ENCODE data around the gene ZFYVE28.

Gene ZFYVE28

DNA sequence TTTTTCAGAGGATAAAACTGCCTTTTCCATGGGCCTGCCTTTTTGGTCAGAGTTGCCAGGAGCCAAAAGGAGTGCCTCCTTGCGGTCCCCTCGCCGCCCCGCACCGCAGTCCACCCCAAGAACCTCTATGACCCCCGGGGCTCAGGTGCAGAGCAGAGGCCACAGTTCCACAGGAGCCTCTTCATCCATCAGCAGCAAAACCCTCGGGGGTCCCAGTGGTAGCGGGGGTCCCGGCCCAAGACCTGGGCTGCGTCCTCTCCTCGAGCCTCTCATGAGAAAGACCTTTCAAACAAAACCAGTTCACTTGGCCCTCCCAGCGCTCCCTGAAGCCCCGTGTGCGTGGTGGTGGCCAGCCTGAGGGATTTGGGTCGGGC is 16.8 kb downstream of the ZFYVE28 start:
- POLR2A ChIA-PET: interaction anchor here (2.1 kb wide), 1 partner anchor 11 kb away, joined by 7 read pairs; no protein-coding TSS in a partner anchor
- CTCF ChIA-PET: interaction anchor here (1.2 to 6.9 kb wide), 4 partner anchors 11 to 34 kb away, joined by 4 to 49 read pairs (median 16); no protein-coding TSS in a partner anchor
- 50% methylated on average over 15 of the region's 15 CpGs for WGBS (ENCODE audit: insufficient coverage)

GRCh38 chr4:2400841-2401609 is 17.4 kb downstream of the ZFYVE28 start:
- no peak for DNase-seq
- Histone ChIP-seq H3K36me3 (ENCODE audit: control insufficient read depth in 4 of 4, insufficient read depth in 4 of 4, low read length in 3 of 4) (no peaks in the 10 kb centered on the region), H3K4me1 (ENCODE audit: control extremely low read depth in 1 of 4, control insufficient read depth in 4 of 4, insufficient read depth in 4 of 4, low read length in 3 of 4) (peaks cover 0 to 15% (median 13%) of the 10 kb centered on the region in 4 experiments), H3K9me3 (ENCODE audit: control extremely low read depth in 1 of 5, control insufficient read depth in 4 of 5, insufficient read depth in 2 of 5, low read depth in 1 of 5, low read length in 4 of 5) (no peaks in the 10 kb centered on the region), H3K4me3 (ENCODE audit: control insufficient read depth in 1 of 7, extremely low read depth in 1 of 7, insufficient read depth in 4 of 7, low read depth in 2 of 7, low read length in 6 of 7) (no peak overlapping the region), H3K27ac (ENCODE audit: insufficient read depth in 1 of 2, low read depth in 1 of 2, low read length in 2 of 2, poor library complexity in 1 of 2, severe bottlenecking in 2 of 2) (no peak overlapping the region), H3K27me3 (replicated peaks in 2 of 5; ENCODE audit: control insufficient read depth in 4 of 5, insufficient read depth in 5 of 5, low read length in 4 of 5) (peaks cover 0 to 37% (median 12%) of the 10 kb centered on the region in 5 experiments)
- CTCF ChIA-PET: interaction anchor here (1.2 to 6.9 kb wide), 4 partner anchors 10 to 122 kb away, joined by 4 to 49 read pairs (median 14); no protein-coding TSS in a partner anchor
- POLR2A ChIA-PET: interaction anchor here (2.1 kb wide), 1 partner anchor 12 kb away, joined by 7 read pairs; no protein-coding TSS in a partner anchor
- 88% methylated on average over 11 of the region's 15 CpGs for WGBS (ENCODE audit: insufficient coverage)

More for the DNA sequence above, 16.8 kb downstream of the ZFYVE28 start:
- no peak for DNase-seq
- no peaks in the 10 kb centered on the region for H3K9me3 ChIP-seq (ENCODE audit: control extremely low read depth in 1 of 5, control insufficient read depth in 4 of 5, insufficient read depth in 2 of 5, low read depth in 1 of 5, low read length in 4 of 5)
- H3K27me3 ChIP-seq (replicated peaks in 2 of 5; ENCODE audit: control insufficient read depth in 4 of 5, insufficient read depth in 5 of 5, low read length in 4 of 5): peaks cover 0 to 37% (median 12%) of the 10 kb centered on the region in 5 experiments
- H3K4me3 ChIP-seq (ENCODE audit: control insufficient read depth in 1 of 7, extremely low read depth in 1 of 7, insufficient read depth in 4 of 7, low read depth in 2 of 7, low read length in 6 of 7): peak overlapping the region in 3 of 7 experiments; percentile 19 to 65 (median 50)
- H3K36me3 ChIP-seq (ENCODE audit: control insufficient read depth in 4 of 4, insufficient read depth in 4 of 4, low read length in 3 of 4): no peaks in the 10 kb centered on the region
- peaks cover 0 to 15% (median 13%) of the 10 kb centered on the region in 4 experiments for H3K4me1 ChIP-seq (ENCODE audit: control extremely low read depth in 1 of 4, control insufficient read depth in 4 of 4, insufficient read depth in 4 of 4, low read length in 3 of 4)
- no peak overlapping the region for H3K27ac ChIP-seq (ENCODE audit: insufficient read depth in 1 of 2, low read depth in 1 of 2, low read length in 2 of 2, poor library complexity in 1 of 2, severe bottlenecking in 2 of 2)

DNA sequence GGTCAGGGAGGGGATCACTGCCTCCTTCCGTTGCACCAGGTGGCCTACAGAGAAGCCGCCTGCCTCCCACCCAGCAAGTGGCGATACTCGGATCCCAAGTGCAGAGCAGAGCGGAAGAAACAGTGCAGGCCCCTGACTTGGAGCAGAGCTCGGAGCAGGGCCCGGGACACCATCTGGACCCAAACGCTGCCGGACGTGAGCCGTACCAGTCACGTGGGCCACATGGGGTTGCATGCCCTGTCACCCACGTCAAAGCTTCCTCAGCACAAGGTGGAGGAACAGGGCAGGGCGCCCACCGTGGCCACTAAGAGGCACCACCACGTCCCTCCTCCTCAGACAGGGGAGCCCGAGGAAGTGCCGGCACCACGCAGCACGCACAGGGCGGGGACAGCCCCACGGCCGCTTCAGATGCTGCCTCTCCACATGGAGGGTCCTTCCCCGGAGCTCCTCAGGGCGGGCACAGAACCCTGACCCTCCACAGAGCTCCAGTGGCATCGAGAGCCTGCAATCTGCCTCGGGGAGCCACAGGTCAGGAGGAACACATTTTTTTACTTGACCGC is 18.7 kb downstream of the ZFYVE28 start:
- CTCF ChIA-PET: interaction anchor here (0.9 to 6.9 kb wide), 8 partner anchors 9 to 130 kb away, joined by 3 to 49 read pairs (median 4); no protein-coding TSS in a partner anchor

GRCh38 chr4:2399216-2399615 is 19.2 kb downstream of the ZFYVE28 start:
- no peaks in the 10 kb centered on the region for H3K9me3 ChIP-seq (ENCODE audit: control extremely low read depth in 1 of 5, control insufficient read depth in 4 of 5, insufficient read depth in 2 of 5, low read depth in 1 of 5, low read length in 4 of 5)
- H3K36me3 ChIP-seq (ENCODE audit: control insufficient read depth in 4 of 4, insufficient read depth in 4 of 4, low read length in 3 of 4): no peaks in the 10 kb centered on the region
- CTCF ChIA-PET: interaction anchor here (0.9 to 6.9 kb wide), 7 partner anchors 8 to 131 kb away, joined by 3 to 49 read pairs (median 4); no protein-coding TSS in a partner anchor
- H3K4me1 ChIP-seq (ENCODE audit: control extremely low read depth in 1 of 4, control insufficient read depth in 4 of 4, insufficient read depth in 4 of 4, low read length in 3 of 4): peaks cover 0 to 15% (median 13%) of the 10 kb centered on the region in 4 experiments
- H3K27ac ChIP-seq (ENCODE audit: insufficient read depth in 1 of 2, low read depth in 1 of 2, low read length in 2 of 2, poor library complexity in 1 of 2, severe bottlenecking in 2 of 2): no peak overlapping the region
- POLR2A ChIA-PET: no interaction called here
- H3K27me3 ChIP-seq (replicated peaks in 2 of 5; ENCODE audit: control insufficient read depth in 4 of 5, insufficient read depth in 5 of 5, low read length in 4 of 5): peaks cover 0 to 42% (median 19%) of the 10 kb centered on the region in 5 experiments
- no peak overlapping the region for H3K4me3 ChIP-seq (ENCODE audit: control insufficient read depth in 1 of 7, extremely low read depth in 1 of 7, insufficient read depth in 4 of 7, low read depth in 2 of 7, low read length in 6 of 7)
- no peak for DNase-seq
- WGBS (ENCODE audit: insufficient coverage): 95% methylated on average over 10 of the region's 10 CpGs

More for the DNA sequence above, 18.7 kb downstream of the ZFYVE28 start:
- H3K4me3 ChIP-seq (ENCODE audit: control insufficient read depth in 1 of 7, extremely low read depth in 1 of 7, insufficient read depth in 4 of 7, low read depth in 2 of 7, low read length in 6 of 7): no peak overlapping the region
- no peaks in the 10 kb centered on the region for H3K9me3 ChIP-seq (ENCODE audit: control extremely low read depth in 1 of 5, control insufficient read depth in 4 of 5, insufficient read depth in 2 of 5, low read depth in 1 of 5, low read length in 4 of 5)
- no peak overlapping the region for H3K27ac ChIP-seq (ENCODE audit: insufficient read depth in 1 of 2, low read depth in 1 of 2, low read length in 2 of 2, poor library complexity in 1 of 2, severe bottlenecking in 2 of 2)
- 80% methylated on average over 27 of the region's 28 CpGs for WGBS (ENCODE audit: insufficient coverage)
- peaks cover 0 to 37% (median 15%) of the 10 kb centered on the region in 5 experiments for H3K27me3 ChIP-seq (replicated peaks in 2 of 5; ENCODE audit: control insufficient read depth in 4 of 5, insufficient read depth in 5 of 5, low read length in 4 of 5)
- H3K36me3 ChIP-seq (ENCODE audit: control insufficient read depth in 4 of 4, insufficient read depth in 4 of 4, low read length in 3 of 4): no peaks in the 10 kb centered on the region
- no peak for DNase-seq
- peaks cover 0 to 15% (median 13%) of the 10 kb centered on the region in 4 experiments for H3K4me1 ChIP-seq (ENCODE audit: control extremely low read depth in 1 of 4, control insufficient read depth in 4 of 4, insufficient read depth in 4 of 4, low read length in 3 of 4)
- POLR2A ChIA-PET: no interaction called here

GRCh38 chr4:2397596-2398379 is 20.7 kb downstream of the ZFYVE28 start:
- 86% methylated on average over 15 of the region's 20 CpGs for WGBS (ENCODE audit: insufficient coverage)

DNA sequence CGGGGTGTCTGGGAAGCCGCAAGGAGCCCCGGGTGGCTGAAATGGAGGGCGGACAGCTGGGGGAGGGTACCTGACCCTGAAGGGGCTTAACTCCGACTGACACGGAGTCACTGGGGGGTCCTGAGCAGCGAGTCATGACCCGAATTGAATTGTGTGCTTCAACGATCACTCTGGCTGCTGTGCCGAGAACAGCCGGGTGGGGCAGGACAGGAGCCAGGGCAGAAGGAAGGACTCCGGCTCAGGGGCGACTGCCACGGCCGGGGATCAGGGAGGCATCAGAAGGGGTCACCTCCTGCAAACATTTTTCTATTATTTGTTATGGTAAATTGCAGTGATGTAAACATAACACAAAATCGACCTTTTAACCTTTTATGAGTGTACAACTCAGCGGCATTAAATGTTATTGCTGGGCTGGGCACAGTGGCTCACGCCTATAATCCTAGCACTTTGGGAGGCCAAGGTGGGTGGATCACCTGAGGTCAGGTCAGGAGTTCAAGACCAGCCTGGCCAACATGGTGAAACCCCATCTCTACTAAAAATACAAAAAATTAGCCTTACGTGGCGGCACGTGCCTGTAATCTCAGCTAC is 21.6 kb downstream of the ZFYVE28 start:
- ChIA-PET CTCF (interaction anchor here (1.0 to 3.5 kb wide), 3 partner anchors 15 to 47 kb away, joined by 3 to 11 read pairs (median 3); no protein-coding TSS in a partner anchor), POLR2A (no interaction called here)
- WGBS (ENCODE audit: insufficient coverage): 87% methylated on average over 16 of the region's 21 CpGs

More at GRCh38 chr4:2397596-2398379, 20.7 kb downstream of the ZFYVE28 start:
- DNase-seq: no peak
- H3K9me3 ChIP-seq (ENCODE audit: control extremely low read depth in 1 of 5, control insufficient read depth in 4 of 5, insufficient read depth in 2 of 5, low read depth in 1 of 5, low read length in 4 of 5): no peaks in the 10 kb centered on the region
- peaks cover 0 to 41% (median 19%) of the 10 kb centered on the region in 5 experiments for H3K27me3 ChIP-seq (replicated peaks in 2 of 5; ENCODE audit: control insufficient read depth in 4 of 5, insufficient read depth in 5 of 5, low read length in 4 of 5)
- ChIA-PET CTCF (interaction anchor here (1.8 to 3.5 kb wide), 2 partner anchors 15 to 48 kb away, joined by 3 to 11 read pairs; no protein-coding TSS in a partner anchor), POLR2A (no interaction called here)
- no peaks in the 10 kb centered on the region for H3K36me3 ChIP-seq (ENCODE audit: control insufficient read depth in 4 of 4, insufficient read depth in 4 of 4, low read length in 3 of 4)
- H3K4me3 ChIP-seq (ENCODE audit: control insufficient read depth in 1 of 7, extremely low read depth in 1 of 7, insufficient read depth in 4 of 7, low read depth in 2 of 7, low read length in 6 of 7): no peak overlapping the region
- H3K4me1 ChIP-seq (ENCODE audit: control extremely low read depth in 1 of 4, control insufficient read depth in 4 of 4, insufficient read depth in 4 of 4, low read length in 3 of 4): peaks cover 0 to 22% (median 21%) of the 10 kb centered on the region in 4 experiments
- no peak overlapping the region for H3K27ac ChIP-seq (ENCODE audit: insufficient read depth in 1 of 2, low read depth in 1 of 2, low read length in 2 of 2, poor library complexity in 1 of 2, severe bottlenecking in 2 of 2)

More for the DNA sequence above, 21.6 kb downstream of the ZFYVE28 start:
- Histone ChIP-seq H3K27ac (ENCODE audit: insufficient read depth in 1 of 2, low read depth in 1 of 2, low read length in 2 of 2, poor library complexity in 1 of 2, severe bottlenecking in 2 of 2) (no peak overlapping the region), H3K36me3 (ENCODE audit: control insufficient read depth in 4 of 4, insufficient read depth in 4 of 4, low read length in 3 of 4) (no peaks in the 10 kb centered on the region), H3K9me3 (ENCODE audit: control extremely low read depth in 1 of 5, control insufficient read depth in 4 of 5, insufficient read depth in 2 of 5, low read depth in 1 of 5, low read length in 4 of 5) (no peaks in the 10 kb centered on the region), H3K4me3 (ENCODE audit: control insufficient read depth in 1 of 7, extremely low read depth in 1 of 7, insufficient read depth in 4 of 7, low read depth in 2 of 7, low read length in 6 of 7) (no peak overlapping the region), H3K4me1 (ENCODE audit: control extremely low read depth in 1 of 4, control insufficient read depth in 4 of 4, insufficient read depth in 4 of 4, low read length in 3 of 4) (peaks cover 0 to 13% (median 12%) of the 10 kb centered on the region in 4 experiments), H3K27me3 (replicated peaks in 2 of 5; ENCODE audit: control insufficient read depth in 4 of 5, insufficient read depth in 5 of 5, low read length in 4 of 5) (peaks cover 0 to 32% (median 20%) of the 10 kb centered on the region in 5 experiments)
- DNase-seq: no peak
